Psoas muscle (tissue), 8 donors: ENCODE data around the gene GRIN2A. TPM values are rescaled to one million over a fixed set of nuclear protein-coding genes. Genes with fewer than 3 reads are reported as not detected.

Source experiments
- ATAC-seq, 4 donors: fragments of 200-7000 bp; cut with Tn5 transposase; one replicate each; pipeline ENCODE4 v1.9.1; 2020; ENCODE audit warnings: moderate library complexity in 3 of 4, mild to moderate bottlenecking in 2 of 4
- DNase-seq, 2 donors: peaks; one replicate each; pipeline ENCODE4 v3.0.0-alpha.2; 2020
- H3K27ac ChIP-seq: fragments of 200-600 bp; one replicate; pipeline ENCODE4 v1.8.0; 2022
- H3K27me3 ChIP-seq, 3 donors: fragments of 200-600 bp in 1 of 3; one replicate each; pipeline versions ENCODE4 v1.6.1 to v1.8.0; 2013 to 2022; ENCODE audit warnings: low read length in 2 of 3, mild to moderate bottlenecking in 2 of 3, moderate library complexity in 1 of 3; ENCODE audit not compliant: insufficient read depth in 3 of 3
- H3K36me3 ChIP-seq, 2 donors: fragments of 200-600 bp in 1 of 2; one replicate each; pipeline versions ENCODE4 v1.6.1 to v1.8.0; 2013 to 2022; ENCODE audit warnings: low read depth in 1 of 2, mild to moderate bottlenecking in 1 of 2, moderate library complexity in 1 of 2; ENCODE audit not compliant: insufficient read depth in 1 of 2
- H3K4me1 ChIP-seq: fragments of 200-600 bp; one replicate; pipeline ENCODE4 v1.8.0; 2022
- H3K4me3 ChIP-seq: fragments of 200-600 bp; one replicate; pipeline ENCODE4 v1.8.0; 2022; ENCODE audit warnings: mild to moderate bottlenecking
- H3K9me3 ChIP-seq: fragments of 200-600 bp; one replicate; pipeline ENCODE4 v1.8.0; 2022
- WGBS, 3 donors: extraction: QIAGEN DNeasy Blood & Tissue Kit; methylation state at CpG; one replicate each; pipeline versions ENCODE4 v1.1.6 to v1.1.7; 2013; 5-methylcytosine and 5-hydroxymethylcytosine counted together
- intact Hi-C, 2 donors: fragments of 100-400 bp; cut with DNase I; formaldehyde crosslinking; loops; one replicate each; pipeline versions ENCODE4 v1.11.0 to v1.14.2; 2022
- polyA plus RNA-seq, 3 donors: library from polyadenylated mRNA; stranded (reverse); fragments of 200-250 nt; gene quantifications; one replicate each; pipeline ENCODE4 v1.2.3, GENCODE V29; 2013
- total RNA-seq, 4 donors: library from RNA; stranded (reverse); fragmentation: NEBNext Ultra II Directional in 2 of 4; extraction: Animal tissue kit (Norgen Biotek cat#: 25700) in 2 of 4; gene quantifications; one replicate each; pipeline versions ENCODE4 v1.2.1 to v1.2.4, GENCODE V29; 2021 to 2023
- TF ChIP-seq, protein P1 (sequence below): fragments of 200-600 bp; IDR thresholded peaks from one replicate; pipeline ENCODE4 v1.8.0; 2022; ENCODE audit warnings: antibody characterized with exemption
- donor health status: healthy with polysubstance abuse.
- donor health status: DM: no; HTN: no; CAD: no; lungs with moderate emphysema.
- donor health status: Bipolar disorder and iron deficiency.
- donor health status: healthy.
- donor health status: DM: yes; HTN: yes; CAD: no.
- donor health status: DM: no; HTN: no; CAD: no.
- donor health status: DM: no; HTN: no; CAD: no.
- donor health status: DM: yes; HTN: yes; CAD: no.

Gene GRIN2A
- total and polyA plus RNA-seq, 7 donors = 0.01 to 0.62 (median 0.17) TPM; not detected in 2

DNA sequence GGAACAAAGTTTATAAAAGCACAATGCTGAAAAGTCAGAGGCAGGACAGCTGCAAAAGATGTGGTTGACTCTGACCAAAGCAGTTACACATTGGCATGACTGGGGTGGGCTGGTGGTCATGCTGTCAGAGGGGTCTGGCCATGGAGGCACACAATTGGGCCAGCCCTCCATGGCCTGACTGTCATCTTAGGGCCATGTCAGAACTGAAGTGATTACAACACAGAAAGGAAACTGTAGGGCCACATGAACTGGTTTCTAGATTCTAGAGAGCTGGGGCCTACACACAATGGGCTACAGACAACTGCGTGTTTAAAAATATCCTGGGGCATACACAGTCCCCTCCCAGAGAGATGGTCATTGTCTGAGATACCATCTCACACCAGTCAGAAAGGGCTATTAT is 380.6 kb downstream of the GRIN2A start:
- 84 to 93% (median 91%) methylated on average over 1 of the region's 1 CpG for WGBS, 3 donors
- ATAC-seq (no peak), DNase-seq (no peak)
- Histone ChIP-seq H3K4me1 (no peaks in the 10 kb centered on the region), H3K27me3 (no peaks in the 10 kb centered on the region), H3K36me3 (no peaks in the 10 kb centered on the region), H3K4me3 (no peak overlapping the region), H3K27ac (no peak overlapping the region), H3K9me3 (no peaks in the 10 kb centered on the region)
- intact Hi-C loops = no loop called here
- TF ChIP-seq, protein P1, sequence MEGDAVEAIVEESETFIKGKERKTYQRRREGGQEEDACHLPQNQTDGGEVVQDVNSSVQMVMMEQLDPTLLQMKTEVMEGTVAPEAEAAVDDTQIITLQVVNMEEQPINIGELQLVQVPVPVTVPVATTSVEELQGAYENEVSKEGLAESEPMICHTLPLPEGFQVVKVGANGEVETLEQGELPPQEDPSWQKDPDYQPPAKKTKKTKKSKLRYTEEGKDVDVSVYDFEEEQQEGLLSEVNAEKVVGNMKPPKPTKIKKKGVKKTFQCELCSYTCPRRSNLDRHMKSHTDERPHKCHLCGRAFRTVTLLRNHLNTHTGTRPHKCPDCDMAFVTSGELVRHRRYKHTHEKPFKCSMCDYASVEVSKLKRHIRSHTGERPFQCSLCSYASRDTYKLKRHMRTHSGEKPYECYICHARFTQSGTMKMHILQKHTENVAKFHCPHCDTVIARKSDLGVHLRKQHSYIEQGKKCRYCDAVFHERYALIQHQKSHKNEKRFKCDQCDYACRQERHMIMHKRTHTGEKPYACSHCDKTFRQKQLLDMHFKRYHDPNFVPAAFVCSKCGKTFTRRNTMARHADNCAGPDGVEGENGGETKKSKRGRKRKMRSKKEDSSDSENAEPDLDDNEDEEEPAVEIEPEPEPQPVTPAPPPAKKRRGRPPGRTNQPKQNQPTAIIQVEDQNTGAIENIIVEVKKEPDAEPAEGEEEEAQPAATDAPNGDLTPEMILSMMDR = no peak

DNA sequence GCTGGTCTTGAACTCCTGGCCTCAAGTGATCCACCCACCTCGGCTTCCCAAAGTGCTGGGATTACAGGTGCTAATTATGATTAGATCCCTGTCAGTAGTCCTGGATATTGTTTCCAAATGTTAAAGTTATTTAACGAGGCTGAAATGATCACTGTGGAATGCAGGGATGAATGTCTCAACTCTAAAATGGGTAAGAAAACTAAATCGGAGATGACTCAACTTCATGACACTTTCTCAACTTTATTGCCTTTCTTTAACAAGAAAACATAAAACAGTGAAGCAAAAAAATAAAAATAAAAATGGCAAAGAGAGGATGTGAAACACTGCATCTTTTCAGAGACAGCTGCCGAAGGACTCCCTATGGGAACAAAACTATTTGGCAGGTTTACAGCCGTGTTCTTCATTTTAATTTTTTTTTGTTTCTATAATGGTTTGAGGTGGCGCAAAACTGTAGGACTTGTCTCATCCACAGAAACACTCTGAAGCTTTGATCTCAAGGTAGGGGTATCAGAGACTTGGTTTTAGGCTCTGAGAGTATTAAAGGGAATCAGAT is 382.0 kb downstream of the GRIN2A start:
- Histone ChIP-seq H3K9me3 (no peaks in the 10 kb centered on the region), H3K27ac (no peak overlapping the region), H3K36me3 (no peaks in the 10 kb centered on the region), H3K4me1 (no peaks in the 10 kb centered on the region), H3K4me3 (no peak overlapping the region), H3K27me3 (no peaks in the 10 kb centered on the region)
- ATAC-seq (no peak), DNase-seq (no peak)
- intact Hi-C loops = no loop called here
- TF ChIP-seq, protein P1 = no peak
- 46 to 60% (median 47%) methylated on average over 6 of the region's 6 CpGs for WGBS, 3 donors

DNA sequence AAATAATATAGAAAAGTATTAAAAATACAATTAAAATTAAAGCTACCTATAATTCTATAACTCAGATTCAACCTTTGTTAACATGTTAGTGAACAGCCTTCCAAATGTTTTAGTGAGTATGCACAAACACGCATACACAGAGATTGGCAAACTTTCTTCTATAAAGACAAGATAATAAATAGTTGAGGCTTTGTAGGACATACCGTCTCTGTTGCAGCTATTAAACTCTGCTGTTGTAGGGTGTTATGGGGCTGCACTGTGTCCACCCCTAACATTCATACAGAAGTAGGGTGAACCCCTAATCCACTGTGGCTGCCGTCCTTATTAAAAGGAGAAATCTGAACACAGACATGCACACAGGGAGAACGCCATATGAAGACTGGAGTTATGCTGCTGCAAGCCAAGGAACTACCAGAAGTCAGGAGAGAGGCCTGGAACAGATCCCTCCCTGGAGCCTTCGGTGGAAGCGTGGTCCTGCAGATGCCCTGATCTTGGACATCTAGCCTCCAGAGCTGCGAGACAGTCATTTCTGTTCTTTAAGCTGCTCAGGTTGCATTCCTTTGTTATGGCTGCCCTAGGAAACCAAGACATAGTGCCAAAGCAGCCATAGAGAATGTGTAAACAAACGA is 383.2 kb downstream of the GRIN2A start:
- Histone ChIP-seq H3K9me3 (no peaks in the 10 kb centered on the region), H3K4me1 (no peaks in the 10 kb centered on the region), H3K27me3 (peaks cover 0 to 1% (median 0%) of the 10 kb centered on the region in 3 donors), H3K36me3 (no peaks in the 10 kb centered on the region), H3K4me3 (no peak overlapping the region), H3K27ac (no peak overlapping the region)
- ATAC-seq = no peak
- TF ChIP-seq, protein P1 = no peak
- intact Hi-C loops = loop anchor here in 1 of 2 donors (10.0 kb wide), 1 partner anchor 116 kb away; no protein-coding TSS in a partner anchor
- 70 to 82% (median 73%) methylated on average over 8 of the region's 8 CpGs for WGBS, 3 donors
- no peak for DNase-seq

DNA sequence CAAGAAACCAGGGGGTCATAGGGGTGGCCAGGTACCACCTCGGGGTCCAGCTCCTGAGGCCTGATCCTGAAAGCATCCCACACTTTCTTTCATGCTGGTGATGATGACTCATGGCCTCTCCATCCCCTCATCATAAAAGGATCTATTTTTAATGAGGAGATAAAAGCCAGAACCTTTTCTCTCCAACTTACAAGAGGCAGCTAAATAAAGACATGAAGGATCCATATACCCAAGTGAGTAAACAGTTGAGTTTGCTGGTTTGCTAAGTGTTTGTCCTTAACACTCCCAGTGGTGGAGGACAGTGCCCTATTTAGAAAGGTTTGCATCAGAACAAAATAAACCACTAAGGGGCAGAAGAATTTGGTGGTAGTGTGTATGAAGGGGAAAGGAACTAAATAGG is 383.8 kb downstream of the GRIN2A start:
- no peak for ATAC-seq
- Histone ChIP-seq H3K4me3 (no peak overlapping the region), H3K27ac (no peak overlapping the region), H3K4me1 (no peaks in the 10 kb centered on the region), H3K36me3 (no peaks in the 10 kb centered on the region), H3K27me3 (peaks cover 0 to 4% (median 0%) of the 10 kb centered on the region in 3 donors), H3K9me3 (no peaks in the 10 kb centered on the region)
- no peak for DNase-seq
- 45 to 63% (median 61%) methylated on average over 1 of the region's 1 CpG for WGBS, 3 donors
- intact Hi-C loops = loop anchor here in 1 of 2 donors (10.0 kb wide), 1 partner anchor 116 kb away; no protein-coding TSS in a partner anchor
- TF ChIP-seq, protein P1 = no peak
